Loucy (cell line): ENCODE measurements around the gene GSTA1.
"Not testable (repeated sequence)": the region's sequence is repeated elsewhere in the genome, so short reads cannot be mapped to it uniquely, and the experiment has no call there.

Source experiments
- H2AFZ ChIP-seq: fragments of 200-600 bp; sonication (generic); 2 replicates; pipeline ENCODE4 v1.6.0; 2016; ENCODE audit warnings: antibody characterized with exemption, mild to moderate bottlenecking, low read length, moderate library complexity
- H3F3A ChIP-seq: fragments of 200-600 bp; 2 replicates; pipeline ENCODE4 v1.6.0; 2016; ENCODE audit warnings: antibody characterized with exemption, low read depth, mild to moderate bottlenecking
- H3K27me3 ChIP-seq: fragments of 200-600 bp; sonication (generic); 2 replicates; pipeline ENCODE4 v1.6.1; 2014; ENCODE audit warnings: low read length, mild to moderate bottlenecking; ENCODE audit not compliant: insufficient read depth, poor library complexity, severe bottlenecking
- H3K36me3 ChIP-seq: fragments of 200-600 bp; sonication (generic); 2 replicates; pipeline ENCODE4 v1.6.1; 2016; ENCODE audit warnings: low read length; ENCODE audit not compliant: insufficient read depth
- H3K4me1 ChIP-seq: fragments of 200-600 bp; sonication (generic); 2 replicates; pipeline ENCODE4 v1.5.1; 2014; ENCODE audit warnings: low read length, mild to moderate bottlenecking; ENCODE audit not compliant: insufficient read depth, poor library complexity, severe bottlenecking
- H3K4me2 ChIP-seq: fragments of 200-600 bp; sonication (generic); 2 replicates; pipeline ENCODE4 v1.6.0; 2014; ENCODE audit warnings: antibody characterized with exemption, low read length, low read depth, mild to moderate bottlenecking; ENCODE audit not compliant: poor library complexity, severe bottlenecking
- H3K4me3 ChIP-seq: fragments of 200-600 bp; sonication (generic); 2 replicates; pipeline ENCODE4 v1.5.1; 2014; ENCODE audit warnings: low read length, mild to moderate bottlenecking, mixed read lengths; ENCODE audit not compliant: poor library complexity, severe bottlenecking
- H3K79me2 ChIP-seq: fragments of 200-600 bp; sonication (generic); 2 replicates; pipeline ENCODE4 v1.6.1; 2014; ENCODE audit warnings: low read length; ENCODE audit not compliant: insufficient read depth
- H3K9ac ChIP-seq: fragments of 200-600 bp; sonication (generic); 2 replicates; pipeline ENCODE4 v1.6.0; 2014; ENCODE audit warnings: mild to moderate bottlenecking, low read depth, low read length, moderate library complexity; ENCODE audit not compliant: poor library complexity, severe bottlenecking
- H3K9me2 ChIP-seq: fragments of 200-600 bp; sonication (generic); replicated peaks from 2 replicates; pipeline ENCODE4 v1.6.1; 2016; ENCODE audit warnings: low read depth, low read length, mixed read lengths
- H3K9me3 ChIP-seq: fragments of 200-600 bp; sonication (generic); 2 replicates; pipeline ENCODE4 v1.6.1; 2014; ENCODE audit warnings: mild to moderate bottlenecking, antibody characterized with exemption, low read length, low read depth; ENCODE audit not compliant: insufficient read depth
- H4K20me1 ChIP-seq: fragments of 200-600 bp; sonication (generic); 2 replicates; pipeline ENCODE4 v1.6.0; 2014; ENCODE audit warnings: antibody characterized with exemption, low read length, mild to moderate bottlenecking; ENCODE audit not compliant: insufficient read depth, poor library complexity, severe bottlenecking
- EZH2phosphoT487 ChIP-seq: fragments of 200-600 bp; IDR thresholded peaks from 2 replicates; pipeline ENCODE4 v1.6.1; 2018; ENCODE audit warnings: antibody characterized with exemption, mild to moderate bottlenecking, moderate library complexity, borderline replicate concordance
- TF ChIP-seq, protein P1 (sequence below): fragments of 200-600 bp; sonication (generic); conservative IDR thresholded peaks from 2 replicates; pipeline ENCODE4 v1.5.1; 2014; ENCODE audit warnings: mild to moderate bottlenecking, antibody characterized with exemption, low read length

The GSTA1 gene

DNA sequence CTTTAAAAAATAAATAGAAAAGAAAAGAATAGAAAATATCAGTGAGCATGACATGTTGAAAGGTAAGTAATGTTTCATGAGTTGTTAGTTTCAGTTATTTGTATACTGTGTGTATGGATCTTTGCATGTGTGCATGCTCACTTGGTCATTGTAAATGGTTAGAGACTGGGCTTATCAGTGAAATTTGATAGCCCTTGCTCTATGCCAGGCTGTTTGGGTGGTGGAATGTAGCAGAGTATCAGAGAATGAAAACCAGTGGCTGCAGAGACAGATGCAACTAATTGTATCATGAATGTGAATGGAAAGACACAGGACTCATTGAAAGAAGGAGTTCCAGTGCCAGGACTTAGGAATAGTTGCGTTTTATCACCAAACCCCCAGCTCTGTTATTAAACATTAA is 44.5 kb downstream of the GSTA1 start:
- Histone ChIP-seq H3K36me3 (no peaks in the 10 kb centered on the region), H3K27me3 (no peaks in the 10 kb centered on the region)

DNA sequence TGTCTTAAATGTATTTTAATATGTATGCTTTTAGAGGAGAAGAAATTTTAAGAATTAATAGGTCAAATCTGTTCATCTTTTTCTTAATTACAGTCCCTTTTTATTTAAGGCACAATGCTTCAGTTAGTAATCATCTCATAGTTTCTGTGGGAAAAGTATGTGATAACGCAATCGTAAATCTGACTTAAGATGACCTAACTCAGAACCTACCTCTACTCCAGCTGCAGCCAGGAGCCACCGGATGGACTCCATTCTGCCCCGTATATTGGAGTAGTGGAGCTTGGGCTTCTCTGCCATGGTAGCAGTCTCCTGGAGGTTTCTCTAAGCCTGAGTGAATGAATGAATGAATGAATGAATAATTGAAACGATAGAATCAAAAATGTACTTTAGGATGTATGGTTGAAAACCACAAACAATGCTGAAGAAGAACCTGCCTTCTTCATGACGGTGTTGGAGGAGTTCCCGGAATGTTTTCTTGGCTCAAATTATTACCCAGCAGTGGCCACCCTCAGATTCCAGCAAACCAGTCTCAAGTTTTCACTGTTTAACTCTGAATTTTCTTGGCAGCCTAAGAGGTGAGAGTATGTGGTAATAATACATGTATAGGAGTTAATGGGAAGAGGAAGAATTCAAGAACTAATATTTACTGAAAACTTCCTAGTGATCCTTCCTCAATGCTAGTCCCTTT is 45.8 kb downstream of the GSTA1 start:
- not testable (repeated sequence) for H2AFZ ChIP-seq, H3K9ac ChIP-seq, H3K27me3 ChIP-seq, H3F3A ChIP-seq, H3K4me2 ChIP-seq, H4K20me1 ChIP-seq, H3K79me2 ChIP-seq, H3K4me1 ChIP-seq, H3K9me2 ChIP-seq, H3K4me3 ChIP-seq, H3K9me3 ChIP-seq, H3K36me3 ChIP-seq

More for the DNA sequence above, 44.5 kb downstream of the GSTA1 start:
- H3F3A ChIP-seq, result no peaks in the 10 kb centered on the region
- H3K4me1 ChIP-seq, result no peaks in the 10 kb centered on the region
- H3K79me2 ChIP-seq, result no peaks in the 10 kb centered on the region
- H3K4me2 ChIP-seq, result no peak overlapping the region
- no peak overlapping the region for H3K4me3 ChIP-seq
- TF ChIP-seq, protein P1, sequence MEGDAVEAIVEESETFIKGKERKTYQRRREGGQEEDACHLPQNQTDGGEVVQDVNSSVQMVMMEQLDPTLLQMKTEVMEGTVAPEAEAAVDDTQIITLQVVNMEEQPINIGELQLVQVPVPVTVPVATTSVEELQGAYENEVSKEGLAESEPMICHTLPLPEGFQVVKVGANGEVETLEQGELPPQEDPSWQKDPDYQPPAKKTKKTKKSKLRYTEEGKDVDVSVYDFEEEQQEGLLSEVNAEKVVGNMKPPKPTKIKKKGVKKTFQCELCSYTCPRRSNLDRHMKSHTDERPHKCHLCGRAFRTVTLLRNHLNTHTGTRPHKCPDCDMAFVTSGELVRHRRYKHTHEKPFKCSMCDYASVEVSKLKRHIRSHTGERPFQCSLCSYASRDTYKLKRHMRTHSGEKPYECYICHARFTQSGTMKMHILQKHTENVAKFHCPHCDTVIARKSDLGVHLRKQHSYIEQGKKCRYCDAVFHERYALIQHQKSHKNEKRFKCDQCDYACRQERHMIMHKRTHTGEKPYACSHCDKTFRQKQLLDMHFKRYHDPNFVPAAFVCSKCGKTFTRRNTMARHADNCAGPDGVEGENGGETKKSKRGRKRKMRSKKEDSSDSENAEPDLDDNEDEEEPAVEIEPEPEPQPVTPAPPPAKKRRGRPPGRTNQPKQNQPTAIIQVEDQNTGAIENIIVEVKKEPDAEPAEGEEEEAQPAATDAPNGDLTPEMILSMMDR, result no peak
- TF ChIP-seq EZH2phosphoT487, result no peak
- no peaks in the 10 kb centered on the region for H3K9me3 ChIP-seq
- H4K20me1 ChIP-seq, result no peaks in the 10 kb centered on the region
- no peak overlapping the region for H2AFZ ChIP-seq
- no peak overlapping the region for H3K9ac ChIP-seq
- no peaks in the 10 kb centered on the region for H3K9me2 ChIP-seq

DNA sequence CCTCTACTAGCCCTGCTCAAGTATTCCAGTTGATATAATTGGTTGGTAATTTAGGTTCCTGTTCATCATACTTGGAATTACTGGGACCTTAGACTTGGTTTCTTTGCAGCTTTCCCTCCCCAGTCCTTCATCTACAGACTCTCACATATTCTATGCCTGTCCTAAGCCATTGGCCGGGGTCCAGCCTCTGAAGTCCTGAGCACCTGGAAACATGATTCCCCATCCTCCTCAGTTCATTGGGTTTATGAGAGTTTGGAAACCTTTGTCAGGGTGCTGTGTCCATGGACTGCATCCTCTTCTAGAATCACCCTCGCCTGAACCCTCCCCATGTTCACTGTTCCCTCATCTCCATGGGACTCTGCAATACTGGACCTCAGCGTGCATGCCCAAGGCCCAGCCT is 49.2 kb downstream of the GSTA1 start:
- Histone ChIP-seq H4K20me1 (no peaks in the 10 kb centered on the region), H3K79me2 (no peaks in the 10 kb centered on the region), H3K4me1 (no peaks in the 10 kb centered on the region), H2AFZ (no peak overlapping the region), H3K9me2 (no peaks in the 10 kb centered on the region), H3K4me3 (no peak overlapping the region), H3K4me2 (no peak overlapping the region), H3K9me3 (no peaks in the 10 kb centered on the region), H3K36me3 (no peaks in the 10 kb centered on the region), H3K27me3 (no peaks in the 10 kb centered on the region), H3F3A (no peaks in the 10 kb centered on the region), H3K9ac (no peak overlapping the region)
- TF ChIP-seq EZH2phosphoT487, result no peak
- TF ChIP-seq, protein P1, result no peak

DNA sequence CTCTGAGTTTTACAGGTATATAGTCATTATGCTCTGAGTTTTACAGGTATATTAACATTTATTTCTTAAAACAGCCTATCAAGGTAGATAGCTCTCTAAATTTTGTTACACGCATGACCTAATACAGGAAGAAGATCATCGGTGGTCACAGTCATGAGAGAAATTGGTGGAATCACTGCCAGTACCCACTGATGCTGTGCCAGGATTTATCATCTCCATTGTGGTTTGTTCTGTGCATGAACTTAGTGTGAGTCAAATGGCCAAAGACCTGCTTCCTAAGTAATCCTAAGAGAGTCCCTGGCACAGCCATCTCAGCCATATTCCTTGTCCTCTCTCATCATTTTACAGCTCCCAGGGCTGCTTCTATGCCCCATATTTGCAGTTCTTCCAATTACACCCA is 50.5 kb downstream of the GSTA1 start:
- H3K9ac ChIP-seq, H3K4me3 ChIP-seq, H3K4me2 ChIP-seq, H3K9me2 ChIP-seq, H2AFZ ChIP-seq, H3K79me2 ChIP-seq, H3K4me1 ChIP-seq, H3K27me3 ChIP-seq, H3K36me3 ChIP-seq, H4K20me1 ChIP-seq, H3F3A ChIP-seq, H3K9me3 ChIP-seq: not testable (repeated sequence)
